ENCODE measurements around the gene MSANTD3.
A peak's percentile ranks its signal among the peaks of the same experiment; 100 is the strongest.

Gene MSANTD3

DNA sequence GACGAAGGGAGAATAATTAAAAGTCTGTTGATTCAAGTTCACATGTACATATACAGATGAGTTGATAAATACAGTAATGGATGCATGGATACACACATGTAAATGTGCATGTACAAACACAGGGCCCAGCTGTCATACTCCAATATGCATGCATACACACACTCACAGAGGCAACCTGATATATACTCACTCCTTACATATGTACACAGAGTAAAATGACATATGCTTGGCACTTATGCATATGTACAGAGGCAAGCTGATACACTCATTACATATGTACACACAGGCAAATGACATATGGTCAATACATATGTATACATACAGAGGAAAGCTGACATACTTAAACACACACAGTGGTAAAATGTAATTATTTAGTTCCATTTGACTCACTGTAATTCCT, 38.8 kb downstream of the MSANTD3 start:
- DNase-seq (ENCODE audit: low read depth), result no peak

DNA sequence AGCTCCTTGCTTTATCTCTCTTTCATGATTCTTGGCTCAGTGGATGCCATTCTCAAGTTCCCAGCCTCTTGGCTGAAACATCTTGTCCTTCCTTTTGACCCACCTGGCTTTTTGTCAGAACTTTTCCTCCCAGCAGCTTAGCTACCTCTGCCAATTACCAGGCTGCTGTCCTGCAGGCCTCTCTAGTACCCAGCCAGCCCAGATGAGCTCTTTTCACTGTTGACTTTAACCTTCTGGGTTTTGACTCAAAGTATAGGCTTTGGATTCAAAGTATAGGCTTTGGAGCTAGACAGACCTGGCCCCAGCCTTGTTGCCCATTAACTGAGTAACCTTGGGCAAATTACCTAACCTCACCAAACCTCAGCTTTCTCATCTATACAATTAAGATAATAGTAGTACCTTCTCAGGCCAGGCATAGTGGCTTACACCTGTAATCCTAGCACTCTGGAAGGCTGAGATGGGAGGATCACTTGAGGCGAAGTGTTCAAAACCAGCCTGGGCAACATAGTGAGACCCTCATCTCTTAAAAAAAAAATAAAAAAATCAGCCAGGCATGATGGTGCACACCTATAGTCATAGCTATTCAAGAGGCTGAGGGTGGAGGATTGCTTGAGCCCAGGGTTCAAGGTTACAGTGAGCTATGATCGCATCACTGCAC, 39.4 kb downstream of the MSANTD3 start:
- DNase-seq (ENCODE audit: low read depth), result no peak

DNA sequence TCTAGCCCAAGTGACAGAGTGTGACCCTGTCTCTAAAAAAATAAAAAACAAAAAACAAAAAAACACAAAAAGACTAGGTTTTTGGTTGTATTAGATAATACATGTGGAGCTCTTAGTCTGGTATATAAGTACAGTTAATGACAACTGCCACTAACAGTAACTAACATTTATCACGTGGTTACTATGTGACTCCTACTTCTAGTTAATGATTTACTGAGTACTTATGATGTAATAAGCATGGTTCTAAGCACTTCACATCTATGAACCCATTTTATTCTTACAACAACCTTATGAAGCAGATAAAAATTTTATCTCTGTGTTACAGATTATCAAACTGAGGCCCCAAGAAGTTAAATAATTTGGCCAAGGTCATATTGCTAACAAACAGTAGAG, 39.9 kb downstream of the MSANTD3 start:
- DNase-seq (ENCODE audit: low read depth), result no peak

DNA sequence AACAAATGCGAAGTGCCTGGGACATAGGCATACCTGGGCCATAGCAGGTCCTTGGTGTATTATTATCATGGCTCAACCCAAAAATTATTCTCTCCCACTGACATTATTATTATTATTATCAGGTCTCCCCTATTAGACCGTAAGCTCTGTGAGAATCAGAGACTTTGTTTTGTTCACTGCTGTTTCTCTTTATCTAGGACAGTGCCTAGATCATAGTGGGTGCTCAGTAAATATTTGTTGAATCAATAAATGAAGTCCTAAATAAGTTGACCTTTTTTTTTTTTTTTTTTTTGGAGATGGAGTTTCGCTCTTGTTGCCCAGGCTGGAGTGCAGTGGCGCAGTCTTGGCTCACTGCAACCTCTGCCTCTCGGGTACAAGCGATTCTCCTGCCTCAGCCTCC, 41.1 kb downstream of the MSANTD3 start:
- DNase-seq (ENCODE audit: low read depth), result no peak

DNA sequence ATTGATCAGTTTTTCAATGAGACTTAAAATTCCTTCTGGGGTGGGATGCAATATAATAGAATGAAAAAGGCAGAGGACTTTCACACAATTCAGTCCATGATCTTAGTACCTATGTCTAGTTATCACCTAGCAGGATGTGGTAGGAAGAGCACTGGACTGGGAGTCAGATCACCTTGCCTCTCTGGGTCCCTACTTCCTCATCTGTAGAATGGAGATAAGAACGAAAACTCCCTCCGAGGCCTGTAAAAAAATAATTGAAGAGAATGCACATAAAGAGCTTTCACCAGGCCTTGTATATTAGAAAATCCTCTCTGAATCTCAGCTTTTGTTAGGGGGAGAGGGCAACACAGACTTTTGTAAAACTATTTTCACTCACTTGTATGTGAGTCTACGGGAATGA, 45.3 kb downstream of the MSANTD3 start:
- no peak for DNase-seq (ENCODE audit: low read depth)

DNA sequence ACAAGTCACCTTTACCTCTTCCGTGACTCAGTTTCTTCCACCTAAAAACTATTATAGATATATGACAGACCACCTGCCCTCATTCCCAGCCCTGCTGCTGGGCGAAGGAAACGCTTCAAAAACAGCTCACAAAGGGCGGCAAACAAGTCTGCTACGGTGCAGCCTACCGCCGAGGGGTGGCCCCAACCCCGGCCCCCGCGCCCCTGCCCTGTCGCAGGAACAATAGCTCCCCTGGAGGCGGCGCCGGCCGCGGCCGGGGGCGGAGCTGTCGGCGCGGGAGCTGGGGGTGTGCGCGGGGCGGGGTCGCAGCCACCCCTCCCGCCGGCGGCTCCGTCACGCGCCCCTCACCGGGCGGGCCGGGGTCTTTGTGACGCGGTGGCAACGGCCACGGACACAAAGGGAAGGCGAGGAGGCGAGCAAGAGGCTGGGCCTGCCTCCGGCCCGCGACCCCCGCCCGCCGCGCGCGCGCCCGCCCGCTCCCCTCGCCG, 45.9 kb downstream of the MSANTD3 start, which contains the start of gene TMEFF1:
TMEFF1 (plus strand) TSS at position 362 of the 488 bp plus-strand sequence. CDS start 396 bp downstream, outside the sequence.
- peak; percentile 18 for DNase-seq (ENCODE audit: low read depth)

DNA sequence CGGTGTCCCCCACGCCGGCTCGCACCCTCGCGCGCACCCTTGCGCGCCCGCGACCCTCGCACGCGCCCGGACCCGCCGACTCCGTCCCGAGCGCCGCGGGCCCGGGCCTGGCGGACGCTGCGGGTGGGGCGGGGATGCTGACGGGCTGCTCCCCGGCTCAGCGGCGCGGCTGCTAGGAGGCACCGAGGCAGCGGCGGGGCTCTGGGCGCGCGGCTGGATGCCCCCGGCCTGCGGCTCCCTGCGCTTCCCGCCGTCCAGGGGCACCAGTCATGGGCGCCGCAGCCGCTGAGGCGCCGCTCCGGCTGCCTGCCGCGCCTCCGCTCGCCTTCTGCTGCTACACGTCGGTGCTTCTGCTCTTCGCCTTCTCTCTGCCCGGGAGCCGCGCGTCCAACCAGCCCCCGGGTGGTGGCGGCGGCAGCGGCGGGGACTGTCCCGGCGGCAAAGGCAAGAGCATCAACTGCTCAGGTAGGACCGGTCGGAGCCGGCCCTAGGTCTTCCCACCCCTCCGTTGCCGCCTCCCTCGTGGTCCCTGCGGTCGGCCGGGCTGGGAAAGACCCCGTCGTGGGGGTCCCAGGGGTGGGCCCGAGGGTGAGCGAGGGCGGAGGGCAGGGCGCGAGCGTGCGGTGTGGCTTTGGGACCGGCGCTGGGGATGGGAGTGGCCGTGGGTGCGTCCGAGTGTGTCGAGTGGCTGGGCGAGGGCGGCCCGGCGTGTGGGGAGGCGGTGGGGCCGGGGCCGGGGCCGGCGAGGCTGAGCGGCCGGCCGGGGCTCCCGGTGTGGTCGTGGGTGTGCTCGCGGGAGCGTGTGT, 46.5 kb downstream of the MSANTD3 start:
- peak; percentile 3 for DNase-seq (ENCODE audit: low read depth)

DNA sequence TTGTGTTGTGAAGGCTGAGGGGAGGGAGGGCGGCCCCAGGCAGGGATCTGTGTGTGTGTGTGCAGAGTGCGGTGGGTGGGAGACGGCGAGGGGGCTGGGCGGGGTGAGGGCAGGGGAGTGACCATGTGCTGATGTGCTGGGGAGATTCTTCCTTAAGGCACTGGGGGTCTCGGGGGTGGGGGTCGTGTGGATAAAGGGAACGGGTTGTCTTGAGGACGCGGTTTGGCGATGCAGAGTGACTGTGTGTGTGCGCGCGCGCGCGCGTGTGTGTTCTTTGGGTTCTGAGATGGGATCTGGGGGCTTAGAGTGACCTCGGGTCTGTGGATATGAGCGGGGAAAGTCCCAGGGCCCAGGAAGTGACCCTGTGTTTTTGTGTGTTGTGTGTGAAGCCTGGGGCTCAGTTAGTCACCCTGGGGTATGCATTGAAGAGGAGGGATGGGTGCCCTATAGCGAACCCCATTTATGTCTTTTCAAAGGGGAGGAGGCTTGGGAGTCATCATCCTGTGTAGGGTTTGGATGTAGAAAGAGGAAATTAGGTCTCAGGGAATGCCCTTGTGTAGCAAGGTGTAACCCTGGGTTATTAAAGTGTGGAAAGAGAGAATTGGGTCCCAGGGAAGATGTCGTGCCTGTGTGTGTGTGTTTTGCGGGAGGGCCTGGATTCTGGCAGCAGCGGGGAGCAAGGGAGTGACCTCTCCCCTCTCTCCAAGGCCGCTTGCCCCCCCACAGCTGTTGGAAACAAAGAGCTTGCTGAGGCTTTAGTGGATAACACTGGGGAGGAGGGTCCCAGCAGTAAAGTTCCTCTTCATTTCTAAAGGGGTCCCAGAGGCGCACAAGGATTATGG, 47.4 kb downstream of the MSANTD3 start:
- DNase-seq (ENCODE audit: low read depth), result no peak

DNA sequence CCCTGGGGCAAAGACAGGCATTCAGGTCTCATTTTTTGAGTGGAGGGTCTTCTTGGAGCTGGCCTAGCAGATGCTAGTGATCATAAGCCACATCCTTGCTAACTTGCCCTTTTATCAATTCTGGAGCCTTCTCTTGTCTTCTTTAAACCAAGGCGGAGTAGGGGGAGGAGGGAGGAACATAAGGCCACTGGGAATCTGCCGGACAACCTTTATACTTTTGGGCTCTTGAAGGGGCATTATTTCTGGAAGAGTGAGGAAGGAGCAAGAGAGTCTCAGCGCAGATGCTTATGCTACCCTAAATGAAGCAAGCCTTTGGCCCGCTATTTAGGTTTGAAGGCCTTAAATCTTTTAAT, 48.0 kb downstream of the MSANTD3 start:
- no peak for DNase-seq (ENCODE audit: low read depth)

DNA sequence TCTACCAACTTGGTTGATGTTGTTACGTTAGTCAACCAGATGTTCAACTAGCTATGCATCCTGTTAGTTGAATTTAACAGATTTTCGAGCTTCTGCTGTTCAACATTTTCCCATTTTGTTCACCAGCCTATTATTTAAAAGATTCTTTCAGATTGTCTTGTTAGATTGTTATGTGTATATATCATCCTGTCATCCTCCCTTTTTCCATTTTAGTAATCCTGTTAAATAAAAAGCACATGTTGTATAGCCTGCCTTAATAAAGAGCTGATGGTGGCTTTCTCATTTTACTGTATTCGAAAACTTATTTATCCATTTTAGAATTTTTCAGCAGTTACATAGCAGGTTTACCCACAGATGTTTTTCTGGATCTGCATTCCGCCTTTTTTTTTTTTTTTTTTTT, 50.3 kb downstream of the MSANTD3 start:
- DNase-seq (ENCODE audit: low read depth), result no peak

DNA sequence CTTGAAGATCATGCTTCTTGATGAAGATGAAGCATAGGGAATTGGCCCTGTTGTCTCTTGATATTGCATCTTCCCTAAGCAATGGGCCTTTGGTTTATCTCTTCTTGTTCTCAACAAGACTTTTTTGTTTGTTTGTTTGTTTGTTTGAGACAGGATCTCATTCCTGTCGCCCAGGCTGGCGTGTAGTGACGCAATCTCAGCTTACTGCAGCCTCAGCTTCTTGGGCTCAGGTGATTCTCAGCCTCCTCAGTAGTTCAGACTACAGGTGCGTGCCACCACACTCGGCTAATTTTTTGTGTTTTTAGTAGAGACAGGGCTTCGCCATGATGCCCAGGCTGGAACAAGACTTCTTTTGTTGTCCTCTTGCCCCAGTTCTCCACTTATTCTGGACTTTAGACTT, 51.2 kb downstream of the MSANTD3 start:
- DNase-seq (ENCODE audit: low read depth), result no peak

DNA sequence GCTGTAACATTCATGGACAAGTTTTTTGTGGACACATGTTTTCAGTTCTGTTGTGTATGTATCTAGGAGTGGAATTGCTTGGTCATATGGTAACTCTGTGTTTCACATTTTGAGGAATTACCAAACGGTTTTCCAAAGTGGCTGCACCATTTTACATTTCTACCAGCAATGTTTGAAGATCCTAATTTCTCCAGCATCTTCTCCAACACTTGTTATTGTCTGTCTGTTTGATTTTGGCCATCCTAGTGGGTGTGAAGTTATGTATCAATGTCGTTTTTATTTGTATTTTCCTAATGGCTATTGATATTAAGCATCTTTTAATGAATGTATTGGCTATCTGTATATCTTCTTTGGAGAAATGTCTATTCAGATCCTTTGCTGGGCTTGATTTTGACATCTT, 52.9 kb downstream of the MSANTD3 start:
- DNase-seq (ENCODE audit: low read depth), result no peak

DNA sequence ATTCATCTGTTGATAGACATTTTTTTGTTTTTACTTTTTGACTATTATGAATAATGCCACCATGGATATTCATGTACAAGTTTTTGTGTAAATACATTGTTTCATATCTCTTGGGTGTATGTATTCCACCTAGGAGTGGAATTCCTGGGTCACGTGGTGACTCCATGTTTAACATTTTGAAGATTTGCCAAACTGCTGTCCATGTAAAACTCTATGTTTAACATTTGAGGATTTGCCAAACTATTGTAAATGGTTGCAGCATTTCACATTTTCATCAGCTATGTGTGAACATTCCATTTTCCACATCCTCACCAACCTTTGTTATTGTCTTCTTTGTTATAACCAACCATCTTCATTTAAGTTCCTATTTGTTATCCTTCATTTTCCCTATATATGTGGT, 58.3 kb downstream of the MSANTD3 start:
- DNase-seq (ENCODE audit: low read depth), result no peak

DNA sequence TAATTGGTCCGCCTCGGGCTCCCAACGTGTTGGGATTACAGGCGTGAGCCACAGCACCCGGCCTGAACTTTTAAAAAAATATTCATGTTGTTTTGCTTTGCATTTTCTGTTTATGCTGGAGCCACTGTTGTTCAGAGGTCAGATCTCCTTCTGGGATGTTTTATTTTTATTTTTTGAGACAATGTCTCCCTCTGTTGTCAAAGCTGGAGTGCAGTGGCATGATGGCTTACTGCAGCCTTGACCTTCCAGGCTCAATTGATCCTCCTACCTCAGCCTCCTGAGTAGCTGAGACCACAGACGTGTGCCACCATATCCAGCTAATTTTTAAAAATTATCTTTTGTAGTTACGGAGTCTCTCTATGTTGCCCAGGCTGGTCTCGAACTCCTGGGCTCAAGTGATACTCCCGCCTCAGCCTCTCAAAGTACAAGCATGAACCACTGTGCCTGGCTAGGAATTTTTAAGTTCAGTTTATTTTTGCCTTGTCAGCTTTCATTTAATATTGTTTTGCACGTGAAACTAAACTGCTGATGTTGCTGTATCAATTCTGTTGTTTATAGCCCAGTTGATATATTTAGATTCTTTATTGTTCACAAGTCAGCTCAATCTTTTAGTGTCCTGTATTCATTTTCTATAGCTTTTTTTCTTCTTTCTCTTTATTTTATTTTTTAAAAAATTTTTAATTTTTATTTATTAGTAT, 59.7 kb downstream of the MSANTD3 start:
- no peak for DNase-seq (ENCODE audit: low read depth)

DNA sequence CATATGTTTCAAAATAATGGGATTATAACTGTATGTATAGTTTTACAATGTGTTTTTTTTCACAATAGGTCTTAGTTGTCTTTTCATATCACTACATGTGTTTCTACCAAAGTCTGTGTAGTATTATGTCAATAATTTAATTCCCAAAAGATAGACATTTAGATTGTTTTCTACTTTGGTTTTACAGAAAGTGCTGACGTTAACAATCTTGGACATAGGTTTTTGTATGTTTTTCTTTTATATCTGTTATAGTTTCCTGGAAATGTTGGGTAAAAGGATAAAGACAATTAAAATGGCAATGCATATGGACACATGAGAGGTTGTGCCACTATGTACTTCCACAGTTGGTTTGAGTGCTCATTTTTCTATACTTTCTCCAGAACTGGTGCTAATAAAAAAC, 61.2 kb downstream of the MSANTD3 start:
- no peak for DNase-seq (ENCODE audit: low read depth)

DNA sequence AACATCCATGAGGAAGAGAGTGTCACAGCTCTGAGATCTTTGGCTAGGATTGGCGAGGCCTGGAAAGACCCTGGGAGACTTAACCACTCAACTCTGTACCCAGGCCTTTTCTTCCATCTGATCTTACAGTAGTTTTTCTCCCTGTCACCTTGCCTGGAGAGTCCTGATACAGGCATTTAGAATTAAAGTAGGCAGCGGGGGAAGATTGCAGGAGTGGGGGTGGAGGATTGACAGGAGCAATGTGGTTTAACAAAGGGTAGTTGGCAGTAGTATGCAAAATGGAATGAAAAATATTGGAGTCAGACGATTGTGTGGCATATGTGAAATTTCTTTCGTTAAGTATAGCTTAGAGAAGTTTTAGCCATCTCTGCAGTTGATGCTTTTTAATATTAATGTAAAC, 62.9 kb downstream of the MSANTD3 start:
- DNase-seq (ENCODE audit: low read depth), result no peak

DNA sequence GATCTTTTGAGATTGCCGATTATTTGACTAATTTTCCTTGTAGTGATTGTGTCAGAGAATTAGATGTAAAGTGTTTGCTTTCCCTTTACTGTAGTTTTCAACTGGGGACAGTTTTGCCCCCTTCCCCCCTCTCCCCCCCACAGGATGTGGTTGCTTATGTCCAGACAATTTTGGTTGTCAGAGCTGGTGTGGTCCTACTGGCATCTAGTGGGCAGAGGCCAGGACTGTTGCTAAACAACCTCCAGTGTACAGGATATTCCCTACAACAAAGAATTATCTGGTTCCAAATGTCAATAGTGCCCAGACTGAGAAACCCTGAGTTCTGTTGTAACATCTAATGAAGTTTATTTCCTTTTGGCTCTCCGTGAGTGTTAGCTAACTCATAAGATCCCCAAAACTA, 66.0 kb downstream of the MSANTD3 start:
- DNase-seq (ENCODE audit: low read depth), result no peak

DNA sequence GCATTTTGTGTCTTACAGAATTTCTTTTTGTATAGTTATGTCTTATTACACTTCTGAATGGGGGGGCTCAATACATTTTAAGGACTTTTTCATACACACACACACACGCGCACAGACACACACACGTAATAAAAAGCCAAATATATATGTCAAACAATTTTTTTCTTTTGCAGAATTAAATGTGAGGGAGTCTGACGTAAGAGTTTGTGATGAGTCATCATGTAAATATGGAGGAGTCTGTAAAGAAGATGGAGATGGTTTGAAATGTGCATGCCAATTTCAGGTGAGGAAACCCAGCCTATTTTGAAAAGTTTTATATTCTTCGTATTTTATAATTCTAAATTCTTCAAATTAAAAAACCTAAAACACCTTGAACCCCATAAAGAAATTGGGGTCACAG, 71.6 kb downstream of the MSANTD3 start:
- no peak for DNase-seq (ENCODE audit: low read depth)

DNA sequence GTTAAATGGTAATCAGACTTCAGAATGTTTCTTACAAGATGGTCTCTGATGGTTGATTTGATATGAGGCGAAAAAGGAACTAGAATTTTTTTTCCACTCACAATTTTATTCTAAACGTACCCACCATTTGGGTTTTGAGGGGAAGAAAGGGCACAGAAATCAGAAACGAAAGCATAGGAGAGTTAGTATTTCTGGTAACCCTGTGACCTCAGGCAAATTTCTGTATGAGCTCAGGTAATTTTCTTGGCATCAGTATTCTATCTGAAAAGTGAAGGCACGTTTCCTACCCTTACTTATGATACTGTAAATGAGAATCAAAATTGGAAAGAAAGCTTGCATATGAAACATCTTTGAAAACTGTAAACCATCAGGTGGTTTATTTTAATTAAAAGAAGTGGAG, 72.5 kb downstream of the MSANTD3 start:
- no peak for DNase-seq (ENCODE audit: low read depth)

DNA sequence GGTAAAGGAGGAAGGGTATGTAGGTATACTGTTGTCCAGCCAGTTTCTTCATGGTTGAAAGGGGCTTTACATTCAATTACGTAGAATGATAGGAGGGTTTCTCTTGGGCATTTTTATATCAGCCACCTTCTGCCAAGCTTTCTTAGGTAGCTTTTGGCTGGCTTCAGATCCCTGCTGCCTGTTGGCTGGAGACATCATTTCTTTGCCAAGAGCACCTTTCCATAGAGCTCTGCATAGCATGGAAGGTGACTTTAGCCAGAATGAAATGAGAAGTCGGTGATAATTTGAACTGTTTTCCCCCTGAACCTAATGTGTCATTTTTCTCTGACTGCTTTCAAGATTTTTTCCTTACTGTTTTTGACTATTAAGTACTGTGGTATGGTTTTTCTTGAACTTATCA, 72.9 kb downstream of the MSANTD3 start:
- DNase-seq (ENCODE audit: low read depth), result no peak

All from activated T-cell treated with anti-CD3 and anti-CD28 coated beads for 24 hours (primary cell).